ENCODE measurements around the gene DIRAS1. TPM values are rescaled to one million over a fixed set of nuclear protein-coding genes. Genes with fewer than 3 reads are reported as not detected.

DIRAS1 gene
- total and polyA plus RNA-seq, 4 donors, result 0.01 to 0.09 (median 0.08) TPM; not detected in 1

GRCh38 chr19:2734589-2735288 is 13.6 kb upstream of the DIRAS1 start:
- Histone ChIP-seq H3K27me3 (ENCODE audit: control insufficient read depth in 4 of 4, insufficient read depth in 4 of 4, low read length in 3 of 4) (no peaks in the 10 kb centered on the region), H3K9ac (ENCODE audit: low read depth in 1 of 2, low read length in 2 of 2) (no peak overlapping the region), H3K4me1 (ENCODE audit: control insufficient read depth in 4 of 4, insufficient read depth in 4 of 4, low read length in 3 of 4) (peaks cover 4 to 10% (median 7%) of the 10 kb centered on the region in 4 donors), H3K27ac (ENCODE audit: low read depth in 1 of 2, low read length in 2 of 2) (no peak overlapping the region), H3K9me3 (ENCODE audit: control insufficient read depth in 4 of 4, low read length in 3 of 4) (peaks cover 0 to 2% (median 0%) of the 10 kb centered on the region in 4 donors), H3K4me3 (ENCODE audit: low read depth in 1 of 3, low read length in 3 of 3) (no peak overlapping the region), H3K36me3 (ENCODE audit: control insufficient read depth in 4 of 4, insufficient read depth in 3 of 4, low read depth in 1 of 4, low read length in 3 of 4) (peaks cover 5 to 30% (median 9%) of the 10 kb centered on the region in 4 donors)
- 94% methylated on average over 26 of the region's 26 CpGs for WGBS
- TF ChIP-seq CTCF (IDR thresholded peaks at IDR 0.05; ENCODE audit: low read depth, low read length, missing input control) (no peak), FOXA1 (IDR thresholded peaks at IDR 0.05) (no peak), HNF4G (IDR thresholded peaks at IDR 0.05) (no peak), HNF4A (conservative IDR thresholded peaks at IDR 0.05) (no peak), JUND (IDR thresholded peaks at IDR 0.05) (no peak), GABPA (IDR thresholded peaks at IDR 0.05 in 1 of 2, conservative IDR thresholded peaks at IDR 0.05 in 1 of 2) (no peak), RAD21 (IDR thresholded peaks at IDR 0.05) (no peak), RXRA (IDR thresholded peaks at IDR 0.05) (no peak), EGR1 (IDR thresholded peaks at IDR 0.05; ENCODE audit: low read depth in 2 of 2) (no peak), NR2F2 (IDR thresholded peaks at IDR 0.05) (no peak), YY1 (IDR thresholded peaks at IDR 0.05) (no peak), SP1 (IDR thresholded peaks at IDR 0.05) (no peak), FOXA2 (IDR thresholded peaks at IDR 0.05) (no peak), TAF1 (conservative IDR thresholded peaks at IDR 0.05) (no peak)
- TF ChIP-seq, protein P1, sequence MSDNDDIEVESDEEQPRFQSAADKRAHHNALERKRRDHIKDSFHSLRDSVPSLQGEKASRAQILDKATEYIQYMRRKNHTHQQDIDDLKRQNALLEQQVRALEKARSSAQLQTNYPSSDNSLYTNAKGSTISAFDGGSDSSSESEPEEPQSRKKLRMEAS (IDR thresholded peaks at IDR 0.05), result no peak
- TF ChIP-seq, protein P2, sequence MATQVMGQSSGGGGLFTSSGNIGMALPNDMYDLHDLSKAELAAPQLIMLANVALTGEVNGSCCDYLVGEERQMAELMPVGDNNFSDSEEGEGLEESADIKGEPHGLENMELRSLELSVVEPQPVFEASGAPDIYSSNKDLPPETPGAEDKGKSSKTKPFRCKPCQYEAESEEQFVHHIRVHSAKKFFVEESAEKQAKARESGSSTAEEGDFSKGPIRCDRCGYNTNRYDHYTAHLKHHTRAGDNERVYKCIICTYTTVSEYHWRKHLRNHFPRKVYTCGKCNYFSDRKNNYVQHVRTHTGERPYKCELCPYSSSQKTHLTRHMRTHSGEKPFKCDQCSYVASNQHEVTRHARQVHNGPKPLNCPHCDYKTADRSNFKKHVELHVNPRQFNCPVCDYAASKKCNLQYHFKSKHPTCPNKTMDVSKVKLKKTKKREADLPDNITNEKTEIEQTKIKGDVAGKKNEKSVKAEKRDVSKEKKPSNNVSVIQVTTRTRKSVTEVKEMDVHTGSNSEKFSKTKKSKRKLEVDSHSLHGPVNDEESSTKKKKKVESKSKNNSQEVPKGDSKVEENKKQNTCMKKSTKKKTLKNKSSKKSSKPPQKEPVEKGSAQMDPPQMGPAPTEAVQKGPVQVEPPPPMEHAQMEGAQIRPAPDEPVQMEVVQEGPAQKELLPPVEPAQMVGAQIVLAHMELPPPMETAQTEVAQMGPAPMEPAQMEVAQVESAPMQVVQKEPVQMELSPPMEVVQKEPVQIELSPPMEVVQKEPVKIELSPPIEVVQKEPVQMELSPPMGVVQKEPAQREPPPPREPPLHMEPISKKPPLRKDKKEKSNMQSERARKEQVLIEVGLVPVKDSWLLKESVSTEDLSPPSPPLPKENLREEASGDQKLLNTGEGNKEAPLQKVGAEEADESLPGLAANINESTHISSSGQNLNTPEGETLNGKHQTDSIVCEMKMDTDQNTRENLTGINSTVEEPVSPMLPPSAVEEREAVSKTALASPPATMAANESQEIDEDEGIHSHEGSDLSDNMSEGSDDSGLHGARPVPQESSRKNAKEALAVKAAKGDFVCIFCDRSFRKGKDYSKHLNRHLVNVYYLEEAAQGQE (IDR thresholded peaks at IDR 0.05), result no peak
- TF ChIP-seq, protein P3, sequence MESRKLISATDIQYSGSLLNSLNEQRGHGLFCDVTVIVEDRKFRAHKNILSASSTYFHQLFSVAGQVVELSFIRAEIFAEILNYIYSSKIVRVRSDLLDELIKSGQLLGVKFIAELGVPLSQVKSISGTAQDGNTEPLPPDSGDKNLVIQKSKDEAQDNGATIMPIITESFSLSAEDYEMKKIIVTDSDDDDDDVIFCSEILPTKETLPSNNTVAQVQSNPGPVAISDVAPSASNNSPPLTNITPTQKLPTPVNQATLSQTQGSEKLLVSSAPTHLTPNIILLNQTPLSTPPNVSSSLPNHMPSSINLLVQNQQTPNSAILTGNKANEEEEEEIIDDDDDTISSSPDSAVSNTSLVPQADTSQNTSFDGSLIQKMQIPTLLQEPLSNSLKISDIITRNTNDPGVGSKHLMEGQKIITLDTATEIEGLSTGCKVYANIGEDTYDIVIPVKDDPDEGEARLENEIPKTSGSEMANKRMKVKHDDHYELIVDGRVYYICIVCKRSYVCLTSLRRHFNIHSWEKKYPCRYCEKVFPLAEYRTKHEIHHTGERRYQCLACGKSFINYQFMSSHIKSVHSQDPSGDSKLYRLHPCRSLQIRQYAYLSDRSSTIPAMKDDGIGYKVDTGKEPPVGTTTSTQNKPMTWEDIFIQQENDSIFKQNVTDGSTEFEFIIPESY (IDR thresholded peaks at IDR 0.05), result no peak
- TF ChIP-seq, protein P4, sequence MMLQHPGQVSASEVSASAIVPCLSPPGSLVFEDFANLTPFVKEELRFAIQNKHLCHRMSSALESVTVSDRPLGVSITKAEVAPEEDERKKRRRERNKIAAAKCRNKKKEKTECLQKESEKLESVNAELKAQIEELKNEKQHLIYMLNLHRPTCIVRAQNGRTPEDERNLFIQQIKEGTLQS (IDR thresholded peaks at IDR 0.05), result no peak
- DNase-seq (ENCODE audit: low spot score), result no peak

Measured in liver (tissue), 9 donors.